Central memory CD8-positive, alpha-beta T cell (primary cell): ENCODE data around the gene ZNF212.

Experiments used
- ATAC-seq: fragments of 150-1000 bp; cut with Tn5 transposase; replicated peaks from 2 replicates; pipeline ENCODE4 v1.10.0; 2022; ENCODE audit warnings: mild to moderate bottlenecking, moderate FRiP score, moderate number of reproducible peaks; ENCODE audit not compliant: poor library complexity, severe bottlenecking; ENCODE audit errors: extremely low read depth
- DNase-seq, 2 donors: peaks; one replicate each; pipeline ENCODE4 v3.0.0; 2021; ENCODE audit warnings: low spot score in 2 of 2
- H3K27ac Mint-ChIP-seq: one replicate; pipeline ENCODE4 v1.8.0; 2022; ENCODE audit warnings: low read depth, mild to moderate bottlenecking, moderate library complexity, mixed read lengths
- H3K27me3 Mint-ChIP-seq: one replicate; pipeline ENCODE4 v1.8.0; 2022; ENCODE audit warnings: mixed read lengths
- H3K36me3 Mint-ChIP-seq: one replicate; pipeline ENCODE4 v1.8.0; 2022; ENCODE audit warnings: mild to moderate bottlenecking, moderate library complexity, mixed read lengths; ENCODE audit not compliant: insufficient read depth
- H3K4me1 Mint-ChIP-seq: one replicate; pipeline ENCODE4 v1.8.0; 2022; ENCODE audit warnings: mixed read lengths
- H3K4me3 Mint-ChIP-seq: one replicate; pipeline ENCODE4 v1.8.0; 2022; ENCODE audit warnings: mild to moderate bottlenecking, moderate library complexity, mixed read lengths
- H3K9me3 Mint-ChIP-seq: one replicate; pipeline ENCODE4 v1.8.0; 2022; ENCODE audit warnings: mixed read lengths

ZNF212 gene

GRCh38 chr7:149285603-149286002 is 46.2 kb downstream of the ZNF212 start:
- H3K27ac Mint-ChIP-seq = peak overlapping the region; percentile 75
- peak overlapping the region; percentile 83 for H3K4me3 Mint-ChIP-seq
- ATAC-seq = no peak
- H3K27me3 Mint-ChIP-seq = no peaks in the 10 kb centered on the region
- no peak for DNase-seq
- H3K36me3 Mint-ChIP-seq = peaks cover 8% of the 10 kb centered on the region
- no peaks in the 10 kb centered on the region for H3K9me3 Mint-ChIP-seq
- peaks cover 39% of the 10 kb centered on the region for H3K4me1 Mint-ChIP-seq

- ATAC-seq (no peak), DNase-seq (no peak)
- H3K27me3 Mint-ChIP-seq = no peaks in the 10 kb centered on the region
- H3K9me3 Mint-ChIP-seq = no peaks in the 10 kb centered on the region
- peak overlapping the region; percentile 25 for H3K27ac Mint-ChIP-seq
- peaks cover 44% of the 10 kb centered on the region for H3K4me1 Mint-ChIP-seq
- H3K36me3 Mint-ChIP-seq = peaks cover 6% of the 10 kb centered on the region
- H3K4me3 Mint-ChIP-seq = peak overlapping the region; percentile 83
Measured at GRCh38 chr7:149286811-149287400, 47.5 kb downstream of the ZNF212 start.

- Mint-ChIP-seq H3K4me1 (peaks cover 44% of the 10 kb centered on the region), H3K27me3 (no peaks in the 10 kb centered on the region), H3K4me3 (no peak overlapping the region), H3K36me3 (peaks cover 6% of the 10 kb centered on the region), H3K9me3 (no peaks in the 10 kb centered on the region), H3K27ac (no peak overlapping the region)
- ATAC-seq (no peak), DNase-seq (no peak)
Measured at GRCh38 chr7:149287622-149288021, 48.2 kb downstream of the ZNF212 start.

- Mint-ChIP-seq H3K36me3 (peaks cover 6% of the 10 kb centered on the region), H3K27me3 (no peaks in the 10 kb centered on the region), H3K9me3 (no peaks in the 10 kb centered on the region), H3K27ac (no peak overlapping the region), H3K4me3 (no peak overlapping the region), H3K4me1 (peaks cover 40% of the 10 kb centered on the region)
- DNase-seq (no peak), ATAC-seq (no peak)
Measured at GRCh38 chr7:149289262-149289661, 49.8 kb downstream of the ZNF212 start.

- Mint-ChIP-seq H3K9me3 (no peaks in the 10 kb centered on the region), H3K27ac (no peak overlapping the region), H3K36me3 (no peaks in the 10 kb centered on the region), H3K4me3 (no peak overlapping the region), H3K27me3 (no peaks in the 10 kb centered on the region), H3K4me1 (peaks cover 34% of the 10 kb centered on the region)
- DNase-seq (no peak), ATAC-seq (no peak)
Measured at GRCh38 chr7:149289856-149290255, 50.4 kb downstream of the ZNF212 start.

GRCh38 chr7:149291036-149291780 is 51.8 kb downstream of the ZNF212 start:
- Mint-ChIP-seq H3K27ac (peak overlapping the region; percentile 25), H3K9me3 (no peaks in the 10 kb centered on the region), H3K36me3 (no peaks in the 10 kb centered on the region), H3K4me3 (no peak overlapping the region), H3K4me1 (peaks cover 20% of the 10 kb centered on the region), H3K27me3 (no peaks in the 10 kb centered on the region)
- DNase-seq = no peak
- no peak for ATAC-seq

GRCh38 chr7:149291781-149292461 is 52.5 kb downstream of the ZNF212 start:
- no peak for ATAC-seq
- Mint-ChIP-seq H3K27ac (no peak overlapping the region), H3K4me3 (no peak overlapping the region), H3K9me3 (no peaks in the 10 kb centered on the region), H3K4me1 (peaks cover 13% of the 10 kb centered on the region), H3K27me3 (no peaks in the 10 kb centered on the region), H3K36me3 (peaks cover 1% of the 10 kb centered on the region)
- DNase-seq = no peak

- Mint-ChIP-seq H3K27me3 (no peaks in the 10 kb centered on the region), H3K4me3 (no peak overlapping the region), H3K9me3 (no peaks in the 10 kb centered on the region), H3K4me1 (peaks cover 8% of the 10 kb centered on the region), H3K36me3 (peaks cover 4% of the 10 kb centered on the region), H3K27ac (no peak overlapping the region)
- DNase-seq (no peak), ATAC-seq (no peak)
Measured at GRCh38 chr7:149292462-149292823, 53.0 kb downstream of the ZNF212 start.

- peaks cover 4% of the 10 kb centered on the region for H3K36me3 Mint-ChIP-seq
- no peaks in the 10 kb centered on the region for H3K9me3 Mint-ChIP-seq
- H3K27me3 Mint-ChIP-seq = no peaks in the 10 kb centered on the region
- ATAC-seq = no peak
- H3K4me1 Mint-ChIP-seq = peaks cover 8% of the 10 kb centered on the region
- no peak overlapping the region for H3K27ac Mint-ChIP-seq
- H3K4me3 Mint-ChIP-seq = no peak overlapping the region
- DNase-seq = no peak
Measured at GRCh38 chr7:149293338-149293737, 53.9 kb downstream of the ZNF212 start.

GRCh38 chr7:149293946-149294633 is 54.6 kb downstream of the ZNF212 start:
- peaks cover 8% of the 10 kb centered on the region for H3K4me1 Mint-ChIP-seq
- DNase-seq (no peak), ATAC-seq (no peak)
- peaks cover 4% of the 10 kb centered on the region for H3K36me3 Mint-ChIP-seq
- no peak overlapping the region for H3K27ac Mint-ChIP-seq
- no peaks in the 10 kb centered on the region for H3K27me3 Mint-ChIP-seq
- H3K9me3 Mint-ChIP-seq = no peaks in the 10 kb centered on the region
- no peak overlapping the region for H3K4me3 Mint-ChIP-seq

- H3K27me3 Mint-ChIP-seq = no peaks in the 10 kb centered on the region
- peaks cover 4% of the 10 kb centered on the region for H3K36me3 Mint-ChIP-seq
- no peaks in the 10 kb centered on the region for H3K9me3 Mint-ChIP-seq
- H3K27ac Mint-ChIP-seq = no peak overlapping the region
- H3K4me3 Mint-ChIP-seq = no peak overlapping the region
- H3K4me1 Mint-ChIP-seq = peaks cover 8% of the 10 kb centered on the region
- ATAC-seq (no peak), DNase-seq (no peak)
Measured at GRCh38 chr7:149294634-149295480, 55.4 kb downstream of the ZNF212 start.

- Mint-ChIP-seq H3K27ac (no peak overlapping the region), H3K4me3 (no peak overlapping the region), H3K36me3 (peaks cover 4% of the 10 kb centered on the region), H3K4me1 (peaks cover 7% of the 10 kb centered on the region), H3K9me3 (no peaks in the 10 kb centered on the region), H3K27me3 (no peaks in the 10 kb centered on the region)
- DNase-seq = no peak
- no peak for ATAC-seq
Measured at GRCh38 chr7:149295481-149295850, 56.0 kb downstream of the ZNF212 start.
